Fibroblast of lung (primary cell): ENCODE data around the gene EEF2K. TPM values are rescaled to one million over a fixed set of nuclear protein-coding genes. Genes with fewer than 3 reads are reported as not detected.

Experiments
- DNase-seq, 2 donors: peaks; one replicate each; pipeline versions ENCODE4 v3.0.0 to v3.0.0-alpha.2; 2010; ENCODE audit warnings: low read depth in 2 of 2
- H2AFZ ChIP-seq: 2 replicates; pipeline ENCODE4 v1.5.1; 2012; ENCODE audit warnings: low read length, control low read depth, inconsistent platforms
- H3K27ac ChIP-seq: 2 replicates; pipeline ENCODE4 v1.5.1; 2011; ENCODE audit warnings: low read length, control low read depth; ENCODE audit not compliant: insufficient read depth
- H3K27me3 ChIP-seq: 2 replicates; pipeline ENCODE4 v1.5.1; 2011; ENCODE audit warnings: mild to moderate bottlenecking, low read length; ENCODE audit not compliant: control insufficient read depth, insufficient read depth
- H3K36me3 ChIP-seq: 2 replicates; pipeline ENCODE4 v1.5.1; 2011; ENCODE audit warnings: low read length; ENCODE audit not compliant: control insufficient read depth, insufficient read depth
- H3K4me1 ChIP-seq: 2 replicates; pipeline ENCODE4 v1.5.1; 2011; ENCODE audit warnings: low read length; ENCODE audit not compliant: control insufficient read depth, insufficient read depth; ENCODE audit errors: extremely low read depth
- H3K4me2 ChIP-seq: 2 replicates; pipeline ENCODE4 v1.5.1; 2011; ENCODE audit warnings: low read length, control low read depth; ENCODE audit not compliant: insufficient read depth; ENCODE audit errors: extremely low read depth
- H3K4me3 ChIP-seq, 4 experiments: fragments of 200-600 bp in 1 of 4; sonication (generic) in 1 of 4; replicated peaks in 1 of 4; 2 replicates each; pipeline ENCODE4 v1.5.1; 2011 to 2016; ENCODE audit warnings: low read length in 4 of 4, low read depth in 3 of 4, mild to moderate bottlenecking in 3 of 4, control low read depth in 2 of 4, inconsistent platforms in 1 of 4, mixed read lengths in 1 of 4; ENCODE audit not compliant: insufficient read depth in 1 of 4; ENCODE audit errors: control extremely low read depth in 1 of 4
- H3K79me2 ChIP-seq: 2 replicates; pipeline ENCODE4 v1.5.1; 2012; ENCODE audit warnings: mild to moderate bottlenecking, low read length, inconsistent platforms; ENCODE audit not compliant: control insufficient read depth, insufficient read depth
- H3K9ac ChIP-seq: 2 replicates; pipeline ENCODE4 v1.5.1; 2011; ENCODE audit warnings: mild to moderate bottlenecking, low read length, control low read depth; ENCODE audit not compliant: insufficient read depth
- H3K9me3 ChIP-seq: 2 replicates; pipeline ENCODE4 v1.5.1; 2012; ENCODE audit warnings: low read depth, low read length; ENCODE audit not compliant: control insufficient read depth, insufficient read depth
- H4K20me1 ChIP-seq: 2 replicates; pipeline ENCODE4 v1.5.1; 2011; ENCODE audit warnings: low read length; ENCODE audit not compliant: control insufficient read depth, insufficient read depth; ENCODE audit errors: extremely low read depth
- EZH2 ChIP-seq: IDR thresholded peaks from 2 replicates; pipeline ENCODE4 v1.5.1; 2012; ENCODE audit warnings: low read length, control low read depth, mild to moderate bottlenecking; ENCODE audit errors: missing control alignments
- polyA plus RNA-seq, 2 donors: library from polyadenylated mRNA; depleted of rRNA in 1 of 2; stranded (reverse) in 1 of 2; unstranded in 1 of 2; fragments of >200 nt; gene quantifications; 2 replicates each; pipeline ENCODE4 v1.2.1, GENCODE V29; 2011 to 2012; ENCODE audit warnings: missing spikeins in 1 of 2
- total RNA-seq: library from RNA; depleted of rRNA; stranded (reverse); fragments of >200 nt; gene quantifications from 2 replicates; pipeline ENCODE4 v1.2.1, GENCODE V29; 2014
- TF ChIP-seq, protein P1 (sequence below), 2 donors: IDR thresholded peaks in 1 of 2; conservative IDR thresholded peaks in 1 of 2; 1 replicate in 1 of 2; 2 replicates in 1 of 2; pipeline ENCODE4 v1.5.1; 2011 to 2012; ENCODE audit warnings: low read length in 2 of 2, control low read depth in 1 of 2, inconsistent platforms in 1 of 2, low read depth in 1 of 2, mild to moderate bottlenecking in 1 of 2

The EEF2K gene
- total and polyA plus RNA-seq, 2 donors (not counting 1 experiment from before 2014, with no cell fraction given), result 8.9 to 22.6 TPM

DNA sequence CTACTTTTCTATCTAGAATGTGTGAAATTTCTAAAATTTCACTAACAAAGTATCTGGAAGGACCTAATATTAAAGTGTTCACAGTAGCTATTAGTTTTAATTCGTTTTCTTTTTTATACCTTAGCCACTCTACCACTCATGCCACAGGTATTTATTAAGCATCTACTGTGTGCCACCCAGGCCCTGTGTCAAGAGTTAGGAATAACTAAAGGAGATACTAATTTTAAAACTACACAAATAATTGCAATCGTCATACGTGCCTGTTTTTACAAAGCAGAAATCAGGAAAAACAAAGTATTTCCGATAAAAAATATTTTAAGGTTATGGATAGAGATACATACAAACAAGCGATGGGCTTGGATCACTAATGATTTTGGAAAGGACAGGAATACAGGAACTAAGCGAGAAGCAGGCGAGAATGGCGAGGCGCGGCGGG lies 483 bp upstream of the EEF2K start:
- Histone ChIP-seq H3K4me2 (peak overlapping the region; percentile 26), H2AFZ (peak overlapping the region; percentile 50), H3K79me2 (peaks cover 33% of the 10 kb centered on the region), H3K36me3 (no peaks in the 10 kb centered on the region), H3K4me1 (peaks cover 7% of the 10 kb centered on the region), H3K9me3 (no peaks in the 10 kb centered on the region), H3K9ac (peak overlapping the region; percentile 16), H3K27ac (peak overlapping the region; percentile 58), H4K20me1 (no peaks in the 10 kb centered on the region), H3K27me3 (no peaks in the 10 kb centered on the region), H3K4me3 (peak overlapping the region; percentile 9 to 91 (median 64))
- no peak for DNase-seq
- TF ChIP-seq EZH2, result no peak
- TF ChIP-seq, protein P1, sequence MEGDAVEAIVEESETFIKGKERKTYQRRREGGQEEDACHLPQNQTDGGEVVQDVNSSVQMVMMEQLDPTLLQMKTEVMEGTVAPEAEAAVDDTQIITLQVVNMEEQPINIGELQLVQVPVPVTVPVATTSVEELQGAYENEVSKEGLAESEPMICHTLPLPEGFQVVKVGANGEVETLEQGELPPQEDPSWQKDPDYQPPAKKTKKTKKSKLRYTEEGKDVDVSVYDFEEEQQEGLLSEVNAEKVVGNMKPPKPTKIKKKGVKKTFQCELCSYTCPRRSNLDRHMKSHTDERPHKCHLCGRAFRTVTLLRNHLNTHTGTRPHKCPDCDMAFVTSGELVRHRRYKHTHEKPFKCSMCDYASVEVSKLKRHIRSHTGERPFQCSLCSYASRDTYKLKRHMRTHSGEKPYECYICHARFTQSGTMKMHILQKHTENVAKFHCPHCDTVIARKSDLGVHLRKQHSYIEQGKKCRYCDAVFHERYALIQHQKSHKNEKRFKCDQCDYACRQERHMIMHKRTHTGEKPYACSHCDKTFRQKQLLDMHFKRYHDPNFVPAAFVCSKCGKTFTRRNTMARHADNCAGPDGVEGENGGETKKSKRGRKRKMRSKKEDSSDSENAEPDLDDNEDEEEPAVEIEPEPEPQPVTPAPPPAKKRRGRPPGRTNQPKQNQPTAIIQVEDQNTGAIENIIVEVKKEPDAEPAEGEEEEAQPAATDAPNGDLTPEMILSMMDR (conservative IDR thresholded peaks at IDR 0.05 in 1 of 2, IDR thresholded peaks at IDR 0.05 in 1 of 2; ENCODE audit: low read depth in 1 of 2, low read length in 2 of 2), result no peak

DNA sequence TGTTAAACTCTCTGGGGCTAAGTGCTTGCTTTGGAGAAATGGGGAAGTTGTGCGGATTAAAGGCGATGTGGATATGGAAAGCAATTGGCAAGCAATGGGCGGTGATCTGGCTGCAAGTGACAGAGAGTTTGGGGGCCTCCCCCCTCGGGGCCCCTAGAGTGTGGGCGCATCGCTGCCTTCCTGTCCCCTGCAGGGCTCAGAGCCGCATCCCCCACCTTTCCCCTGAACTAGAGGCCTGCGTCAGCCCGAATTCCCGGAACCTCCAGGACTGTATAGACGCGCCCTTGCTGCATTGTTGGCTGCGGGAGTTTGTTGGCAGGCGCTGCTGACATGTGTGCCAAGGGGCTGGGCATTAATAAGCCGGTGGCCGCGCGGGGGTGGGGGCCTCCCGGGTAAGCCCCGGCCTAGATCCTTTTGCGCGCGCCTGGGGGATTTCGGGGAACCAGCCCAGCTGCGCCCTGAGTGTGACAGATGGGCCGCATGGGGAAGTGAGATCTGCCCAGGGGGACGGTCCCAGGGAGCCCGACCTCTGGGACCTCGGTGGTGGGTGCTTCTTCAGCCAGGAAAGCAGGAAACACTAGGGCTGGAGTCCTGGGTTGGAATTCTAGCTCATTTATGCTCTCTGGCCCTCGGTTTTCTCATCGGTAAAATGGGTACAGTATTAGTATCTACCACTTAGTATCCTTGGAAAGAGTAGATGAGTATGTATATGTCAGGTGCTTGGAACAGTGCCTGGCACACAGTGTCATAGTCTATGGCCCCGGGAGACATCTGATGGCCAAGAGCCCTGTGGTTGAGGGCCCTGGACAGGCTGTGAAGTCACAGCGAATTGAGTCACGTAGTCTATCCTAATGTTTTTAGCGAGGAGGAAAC lies 1.0 kb downstream of the EEF2K start:
- peak; percentile 69 to 80 for DNase-seq
- Histone ChIP-seq H4K20me1 (no peaks in the 10 kb centered on the region), H3K4me3 (peak overlapping the region; percentile 66 to 91 (median 87)), H3K36me3 (peaks cover 2% of the 10 kb centered on the region), H3K27me3 (no peaks in the 10 kb centered on the region), H2AFZ (peak overlapping the region; percentile 57), H3K27ac (peak overlapping the region; percentile 80), H3K9me3 (no peaks in the 10 kb centered on the region), H3K4me2 (peak overlapping the region; percentile 90), H3K9ac (peak overlapping the region; percentile 79), H3K79me2 (peaks cover 41% of the 10 kb centered on the region), H3K4me1 (peaks cover 7% of the 10 kb centered on the region)
- TF ChIP-seq, protein P1 (conservative IDR thresholded peaks at IDR 0.05 in 1 of 2, IDR thresholded peaks at IDR 0.05 in 1 of 2; ENCODE audit: low read depth in 1 of 2, low read length in 2 of 2), result no peak
- TF ChIP-seq EZH2, result no peak

DNA sequence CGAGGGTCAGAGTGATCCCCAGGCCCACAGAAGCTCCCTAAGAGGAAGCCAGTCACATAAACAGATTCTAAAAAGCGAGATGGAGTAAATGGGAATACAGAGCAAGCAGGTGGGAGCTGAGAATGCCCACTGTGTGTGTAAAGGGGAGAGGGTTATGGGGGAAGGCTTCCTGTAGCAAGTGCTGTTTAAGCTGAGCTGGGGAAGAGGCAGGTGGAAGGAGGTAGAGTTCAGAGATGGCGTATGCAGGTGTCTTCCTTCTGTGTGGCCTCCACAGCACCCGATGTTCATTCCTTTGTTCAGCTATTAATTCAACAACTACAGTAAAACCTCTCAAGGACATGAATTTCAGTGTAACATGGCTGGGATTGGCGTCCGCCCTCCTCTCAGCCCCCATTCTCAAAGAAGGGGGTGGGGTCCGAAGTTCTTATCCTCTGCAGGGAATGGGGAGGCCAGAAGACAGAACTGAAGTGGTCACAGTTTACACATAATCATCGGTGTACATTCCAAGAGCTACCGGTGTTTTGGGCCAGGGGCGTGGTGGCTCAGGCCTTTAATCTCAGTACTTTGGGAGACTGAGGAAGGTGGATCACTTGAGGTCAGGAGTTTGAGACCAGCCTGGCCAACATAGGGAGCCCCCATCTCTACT lies 1.8 kb downstream of the EEF2K start:
- peak overlapping the region; percentile 80 for H3K27ac ChIP-seq
- H3K36me3 ChIP-seq, result peaks cover 2% of the 10 kb centered on the region
- H3K4me1 ChIP-seq, result peaks cover 7% of the 10 kb centered on the region
- peaks cover 41% of the 10 kb centered on the region for H3K79me2 ChIP-seq
- no peak overlapping the region for H3K9ac ChIP-seq
- H3K27me3 ChIP-seq, result no peaks in the 10 kb centered on the region
- no peaks in the 10 kb centered on the region for H3K9me3 ChIP-seq
- no peaks in the 10 kb centered on the region for H4K20me1 ChIP-seq
- no peak overlapping the region for H2AFZ ChIP-seq
- no peak for DNase-seq
- H3K4me2 ChIP-seq, result peak overlapping the region; percentile 90
- peak overlapping the region; percentile 66 to 91 (median 87) for H3K4me3 ChIP-seq
- TF ChIP-seq EZH2, result no peak
- TF ChIP-seq, protein P1 (conservative IDR thresholded peaks at IDR 0.05 in 1 of 2, IDR thresholded peaks at IDR 0.05 in 1 of 2; ENCODE audit: low read depth in 1 of 2, low read length in 2 of 2), result no peak
